ENCODE results near the gene TMEM202. TPM values are rescaled to one million over a fixed set of nuclear protein-coding genes. Genes with fewer than 3 reads are reported as not detected.

The TMEM202 gene
- total RNA-seq, 1 donor from 2014 or later = not detected

Other genes with a start within 250 kb of the TMEM202 start
- not detected for gene GRAMD2A, start 200.5 kb upstream of the TMEM202 start, total RNA-seq
- gene PKM, start 167.1 kb upstream of the TMEM202 start, total RNA-seq = 31.0 TPM
- gene PARP6, start 125.8 kb upstream of the TMEM202 start, total RNA-seq = 20.1 TPM
- 0.65 TPM for gene CELF6, start 78.1 kb upstream of the TMEM202 start, total RNA-seq
- 49.4 TPM for gene HEXA, start 22.3 kb upstream of the TMEM202 start, total RNA-seq
- 65.9 TPM for gene ARIH1, start 76.0 kb downstream of the TMEM202 start, total RNA-seq

All from left lobe of liver (tissue), 1 donor.